Vagina (tissue), 2 donors: ENCODE results near the gene EIF5AL1.

ENCODE experiments used
- POLR2A ChIP-seq, 2 donors: fragments of 450-650 bp; IDR thresholded peaks; one replicate each; pipeline ENCODE4 v1.6.1; 2017; ENCODE audit warnings: antibody characterized with exemption in 2 of 2, mild to moderate bottlenecking in 2 of 2, moderate library complexity in 2 of 2
- POLR2AphosphoS5 ChIP-seq, 2 donors: sonication (generic); formaldehyde crosslinking; IDR thresholded peaks; one replicate each; pipeline ENCODE4 v1.9.0; 2017; ENCODE audit warnings: antibody characterized with exemption in 2 of 2, mild to moderate bottlenecking in 2 of 2, low read depth in 1 of 2; ENCODE audit not compliant: insufficient read depth in 1 of 2
- TF ChIP-seq, protein P1 (sequence below), 3 experiments: fragments of 450-650 bp in 2 of 3; fragments of 200-600 bp in 1 of 3; sonication (generic) in 1 of 3; IDR thresholded peaks; one replicate each; pipeline ENCODE4 v1.5.1; 2017 to 2019; ENCODE audit warnings: antibody characterized with exemption in 3 of 3, mild to moderate bottlenecking in 2 of 3, moderate library complexity in 2 of 3

- TF ChIP-seq POLR2A (IDR thresholded peaks at IDR 0.05) (no peak), POLR2AphosphoS5 (IDR thresholded peaks at IDR 0.05; ENCODE audit: insufficient read depth in 1 of 2, low read depth in 1 of 2) (no peak)
- TF ChIP-seq, protein P1, sequence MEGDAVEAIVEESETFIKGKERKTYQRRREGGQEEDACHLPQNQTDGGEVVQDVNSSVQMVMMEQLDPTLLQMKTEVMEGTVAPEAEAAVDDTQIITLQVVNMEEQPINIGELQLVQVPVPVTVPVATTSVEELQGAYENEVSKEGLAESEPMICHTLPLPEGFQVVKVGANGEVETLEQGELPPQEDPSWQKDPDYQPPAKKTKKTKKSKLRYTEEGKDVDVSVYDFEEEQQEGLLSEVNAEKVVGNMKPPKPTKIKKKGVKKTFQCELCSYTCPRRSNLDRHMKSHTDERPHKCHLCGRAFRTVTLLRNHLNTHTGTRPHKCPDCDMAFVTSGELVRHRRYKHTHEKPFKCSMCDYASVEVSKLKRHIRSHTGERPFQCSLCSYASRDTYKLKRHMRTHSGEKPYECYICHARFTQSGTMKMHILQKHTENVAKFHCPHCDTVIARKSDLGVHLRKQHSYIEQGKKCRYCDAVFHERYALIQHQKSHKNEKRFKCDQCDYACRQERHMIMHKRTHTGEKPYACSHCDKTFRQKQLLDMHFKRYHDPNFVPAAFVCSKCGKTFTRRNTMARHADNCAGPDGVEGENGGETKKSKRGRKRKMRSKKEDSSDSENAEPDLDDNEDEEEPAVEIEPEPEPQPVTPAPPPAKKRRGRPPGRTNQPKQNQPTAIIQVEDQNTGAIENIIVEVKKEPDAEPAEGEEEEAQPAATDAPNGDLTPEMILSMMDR (IDR thresholded peaks at IDR 0.05) = no peak
Observed at GRCh38 chr10:79507440-79508167, 4.7 kb upstream of the EIF5AL1 start.
